Lower leg skin (tissue), 4 donors: ENCODE data around the gene TTLL1. TPM values are rescaled to one million over a fixed set of nuclear protein-coding genes. Genes with fewer than 3 reads are reported as not detected.
A peak's percentile ranks its signal among the peaks of the same experiment; 100 is the strongest.
"Not testable (repeated sequence)": the region's sequence is repeated elsewhere in the genome, so short reads cannot be mapped to it uniquely, and the experiment has no call there.

Source experiments
- DNase-seq, 2 donors: peaks; one replicate each; pipeline ENCODE4 v3.0.0-alpha.2; 2019; ENCODE audit warnings: low spot score in 2 of 2
- H3K4me3 ChIP-seq: fragments of 200-600 bp; sonication (generic); 2 replicates; pipeline ENCODE4 v1.5.1; 2017; ENCODE audit warnings: mild to moderate bottlenecking, low read depth; ENCODE audit not compliant: poor library complexity, severe bottlenecking
- POLR2A ChIP-seq, 2 donors: fragments of 450-650 bp; IDR thresholded peaks; one replicate each; pipeline ENCODE4 v1.6.1; 2016 to 2017; ENCODE audit warnings: antibody characterized with exemption in 2 of 2, mild to moderate bottlenecking in 1 of 2, moderate library complexity in 1 of 2
- WGBS, 2 donors: methylation state at CpG; one replicate each; pipeline ENCODE4 v1.1.5; 2018; 5-methylcytosine and 5-hydroxymethylcytosine counted together
- intact Hi-C: fragments of 100-400 bp; cut with DNase I; formaldehyde crosslinking; loops from one replicate; pipeline ENCODE4 v1.15.0; 2023; ENCODE audit warnings: low total_unique reads
- total RNA-seq, 4 donors: library from RNA; depleted of rRNA; stranded (reverse); fragments of >200 nt; gene quantifications; one replicate each; pipeline ENCODE4 v1.1.0, GENCODE V29; 2016
- TF ChIP-seq, protein P1 (sequence below), 3 donors: fragments of 450-650 bp; IDR thresholded peaks; one replicate each; pipeline ENCODE4 v1.5.1; 2016; ENCODE audit warnings: antibody characterized with exemption in 3 of 3, mild to moderate bottlenecking in 3 of 3, moderate library complexity in 2 of 3

The TTLL1 gene
- total RNA-seq, 4 donors from 2014 or later = 1.9 to 7.9 (median 5.4) TPM

DNA sequence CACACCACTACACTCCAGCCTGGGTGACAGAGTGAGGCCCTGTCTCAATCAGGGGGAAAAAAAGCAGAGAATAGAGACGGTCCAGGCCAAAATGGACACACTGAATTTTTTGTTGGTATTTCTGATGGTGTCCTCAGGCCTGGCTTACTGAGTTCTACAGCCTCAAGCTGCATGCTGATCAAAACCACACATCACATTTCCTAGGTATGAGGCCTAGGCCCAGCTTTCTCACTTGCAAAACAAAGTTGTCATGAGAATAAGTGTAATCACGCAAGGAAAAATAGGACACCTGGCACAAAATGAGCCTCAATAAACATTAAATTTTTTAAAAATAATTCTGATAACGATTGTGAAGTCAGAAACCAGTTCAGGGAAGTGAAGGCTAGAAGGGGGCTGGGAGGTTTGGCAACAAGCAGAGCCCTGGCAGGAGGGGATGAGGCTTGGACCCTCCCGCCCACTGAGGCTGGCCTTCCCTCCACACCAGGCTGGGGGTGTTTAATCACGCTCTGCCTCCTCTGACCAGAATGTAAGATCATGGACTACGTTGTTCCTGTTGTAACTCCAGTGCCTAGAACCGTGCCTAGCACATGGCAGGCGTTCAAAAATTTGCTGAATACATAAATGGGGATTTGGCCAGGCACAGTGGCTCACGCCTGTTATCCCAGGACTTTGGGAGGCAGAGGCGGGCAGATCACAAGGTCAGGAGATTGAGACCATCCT lies 92.4 kb downstream of the TTLL1 start:
- intact Hi-C loops = no loop called here
- WGBS, 2 donors = 58 to 69% methylated on average over 10 of the region's 10 CpGs
- no peak for DNase-seq
- TF ChIP-seq, protein P1, sequence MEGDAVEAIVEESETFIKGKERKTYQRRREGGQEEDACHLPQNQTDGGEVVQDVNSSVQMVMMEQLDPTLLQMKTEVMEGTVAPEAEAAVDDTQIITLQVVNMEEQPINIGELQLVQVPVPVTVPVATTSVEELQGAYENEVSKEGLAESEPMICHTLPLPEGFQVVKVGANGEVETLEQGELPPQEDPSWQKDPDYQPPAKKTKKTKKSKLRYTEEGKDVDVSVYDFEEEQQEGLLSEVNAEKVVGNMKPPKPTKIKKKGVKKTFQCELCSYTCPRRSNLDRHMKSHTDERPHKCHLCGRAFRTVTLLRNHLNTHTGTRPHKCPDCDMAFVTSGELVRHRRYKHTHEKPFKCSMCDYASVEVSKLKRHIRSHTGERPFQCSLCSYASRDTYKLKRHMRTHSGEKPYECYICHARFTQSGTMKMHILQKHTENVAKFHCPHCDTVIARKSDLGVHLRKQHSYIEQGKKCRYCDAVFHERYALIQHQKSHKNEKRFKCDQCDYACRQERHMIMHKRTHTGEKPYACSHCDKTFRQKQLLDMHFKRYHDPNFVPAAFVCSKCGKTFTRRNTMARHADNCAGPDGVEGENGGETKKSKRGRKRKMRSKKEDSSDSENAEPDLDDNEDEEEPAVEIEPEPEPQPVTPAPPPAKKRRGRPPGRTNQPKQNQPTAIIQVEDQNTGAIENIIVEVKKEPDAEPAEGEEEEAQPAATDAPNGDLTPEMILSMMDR (IDR thresholded peaks at IDR 0.05) = no peak
- no peak for TF ChIP-seq POLR2A (IDR thresholded peaks at IDR 0.05)
- no peak overlapping the region for H3K4me3 ChIP-seq

DNA sequence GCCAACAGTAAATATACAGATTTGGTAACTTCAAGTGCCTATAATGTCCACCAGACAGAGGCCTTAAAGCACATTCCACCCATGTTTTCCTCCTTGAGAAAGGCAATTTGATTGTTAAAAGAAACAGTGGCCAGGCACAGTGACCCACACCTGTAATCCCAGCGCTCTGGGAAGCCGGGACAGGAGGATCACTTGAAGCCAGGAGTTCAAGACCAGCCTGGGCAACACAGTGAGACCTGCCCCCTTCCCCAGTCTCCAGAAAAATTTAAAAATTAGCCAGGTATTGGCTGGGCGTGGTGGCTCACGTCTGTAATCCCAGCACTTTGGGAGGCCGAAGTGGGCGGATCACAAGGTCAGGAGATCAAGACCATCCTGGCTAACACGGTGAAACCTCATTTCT lies 93.5 kb downstream of the TTLL1 start:
- H3K4me3 ChIP-seq, intact Hi-C loops, DNase-seq: not testable (repeated sequence)
- 75 to 76% methylated on average over 7 of the region's 7 CpGs for WGBS, 2 donors

DNA sequence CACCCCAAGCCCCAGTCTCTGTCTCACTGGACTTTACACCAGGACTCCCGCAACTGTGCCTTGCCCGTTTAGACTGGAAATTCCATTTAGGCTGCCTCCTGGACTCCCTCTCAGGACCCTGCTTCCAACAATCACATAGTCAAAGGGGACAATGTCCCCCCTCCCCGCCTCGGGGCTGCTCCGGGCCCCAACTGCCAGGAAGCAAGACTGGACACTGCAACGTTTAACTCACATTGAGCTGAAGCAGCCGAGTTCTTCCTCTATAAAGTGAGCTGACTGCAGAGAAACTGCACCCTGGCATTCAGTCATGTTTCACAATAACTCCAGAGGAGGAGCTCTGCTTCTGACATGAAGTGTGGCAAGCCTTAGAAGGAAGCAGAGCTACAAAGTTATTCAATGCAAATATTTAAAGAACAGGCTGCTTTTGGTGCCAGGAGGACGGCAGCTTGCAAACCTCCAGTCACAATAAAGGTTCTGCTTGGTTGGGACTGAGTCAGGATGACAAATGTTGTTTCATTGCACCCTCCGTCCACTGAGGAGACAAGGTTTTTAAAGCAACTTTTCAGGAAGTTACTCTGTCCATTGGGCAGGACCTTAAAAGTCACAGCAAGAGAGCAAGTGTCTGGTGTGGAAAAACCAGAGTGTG lies 94.2 kb downstream of the TTLL1 start:
- 13 to 14% methylated on average over 9 of the region's 9 CpGs for WGBS, 2 donors
- DNase-seq = peak in 1 of 2 donors; percentile 76
- no peak overlapping the region for H3K4me3 ChIP-seq
- intact Hi-C loops = no loop called here
- TF ChIP-seq, protein P1 (IDR thresholded peaks at IDR 0.05) = no peak

DNA sequence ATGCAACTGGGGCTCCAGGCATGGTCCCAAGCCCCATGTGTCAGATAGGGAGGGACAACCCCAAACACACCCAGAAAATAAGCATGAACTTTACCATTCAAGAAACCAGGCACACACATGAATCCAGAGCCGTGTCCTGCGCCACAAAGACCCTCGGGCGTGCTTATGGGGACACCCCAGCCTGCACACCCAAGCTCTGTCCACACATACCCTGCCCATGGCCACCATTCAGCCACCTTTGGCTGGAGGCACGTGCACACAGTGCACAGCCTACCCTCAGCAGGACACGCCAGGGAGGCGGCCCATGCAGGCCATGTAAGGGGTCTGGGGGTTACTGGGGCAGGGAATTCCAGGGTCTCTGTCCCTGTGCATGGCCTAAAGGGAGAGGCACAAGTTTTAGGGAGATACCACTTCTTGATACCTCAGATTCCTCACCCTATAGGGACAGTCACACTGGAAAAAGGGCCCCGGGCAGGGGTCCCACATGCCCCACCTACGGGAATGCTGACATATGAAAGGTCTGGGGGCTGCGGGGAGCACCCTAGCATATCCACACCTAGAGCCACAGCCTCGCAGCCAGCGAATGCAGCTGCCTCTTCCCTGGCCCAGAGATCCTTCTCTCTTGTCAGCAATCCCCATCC lies 94.8 kb downstream of the TTLL1 start:
- TF ChIP-seq, protein P1 (IDR thresholded peaks at IDR 0.05) = no peak
- no peak for TF ChIP-seq POLR2A (IDR thresholded peaks at IDR 0.05)
- 86 to 87% methylated on average over 11 to 12 of the region's 12 CpGs for WGBS, 2 donors
- no peak overlapping the region for H3K4me3 ChIP-seq
- intact Hi-C loops = no loop called here
- no peak for DNase-seq

DNA sequence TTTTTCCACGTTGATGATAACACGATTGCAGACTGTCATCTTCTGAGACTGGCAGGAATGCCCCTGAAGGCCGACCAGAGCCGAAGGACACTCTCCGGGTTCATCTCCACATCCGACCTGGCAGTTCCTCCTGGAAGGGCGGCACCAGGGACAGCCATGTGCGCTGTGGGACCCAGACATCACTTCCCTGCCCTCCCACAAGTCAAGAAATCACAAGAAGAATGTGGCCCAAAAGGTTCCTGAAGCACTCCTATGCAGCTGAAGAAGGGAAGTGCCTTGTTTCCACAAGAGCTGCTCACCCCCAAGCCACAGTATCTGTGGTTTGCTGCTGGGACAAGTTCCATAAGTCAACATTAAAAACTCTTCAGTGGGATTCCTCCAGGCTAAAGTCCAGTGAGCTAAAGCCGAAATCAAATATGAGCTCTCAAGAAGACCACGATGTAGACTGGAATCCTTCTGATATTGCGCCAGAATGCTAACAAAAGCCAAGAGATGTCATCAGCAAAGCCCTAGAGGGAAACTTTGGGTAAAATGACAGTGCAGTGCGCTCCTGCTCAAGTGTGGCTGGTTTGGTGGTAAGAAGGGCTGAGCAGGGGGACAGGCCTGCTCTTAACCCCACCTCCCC lies 95.4 kb downstream of the TTLL1 start:
- intact Hi-C loops = no loop called here
- TF ChIP-seq POLR2A (IDR thresholded peaks at IDR 0.05) = no peak
- TF ChIP-seq, protein P1 (IDR thresholded peaks at IDR 0.05) = no peak
- 57 to 63% methylated on average over 12 of the region's 12 CpGs for WGBS, 2 donors
- DNase-seq = no peak
- H3K4me3 ChIP-seq = no peak overlapping the region

DNA sequence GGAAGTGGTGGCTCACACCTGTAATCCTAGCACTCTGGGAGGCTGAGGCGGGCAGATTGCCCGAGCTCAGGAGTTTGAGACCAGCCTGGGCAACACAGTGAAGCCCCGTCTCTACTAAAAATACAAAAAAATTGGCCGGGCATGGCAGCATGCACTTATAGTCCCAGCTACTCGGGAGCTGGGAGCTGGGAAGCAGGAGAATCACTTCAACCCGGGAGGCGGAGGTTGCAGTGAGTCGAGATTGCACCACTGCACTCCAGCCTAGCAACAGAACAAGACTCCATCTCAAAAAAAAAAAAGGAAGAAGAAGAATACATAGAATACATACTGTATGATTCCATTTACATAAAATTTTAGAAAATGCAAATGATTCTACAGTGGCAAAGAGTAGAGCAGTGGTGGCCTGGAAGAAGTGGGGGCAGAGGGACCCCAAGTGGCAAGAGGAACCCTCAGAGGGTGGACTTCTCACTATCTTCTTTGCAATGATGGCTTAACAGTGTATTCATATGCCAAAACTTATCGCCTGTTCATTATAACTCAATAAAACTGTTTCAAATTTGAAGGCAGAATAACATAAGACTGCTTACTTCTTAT lies 96.2 kb downstream of the TTLL1 start:
- intact Hi-C loops = no loop called here
- 70 to 75% methylated on average over 9 of the region's 9 CpGs for WGBS, 2 donors
- TF ChIP-seq, protein P1 (IDR thresholded peaks at IDR 0.05) = no peak
- no peak for TF ChIP-seq POLR2A (IDR thresholded peaks at IDR 0.05)
- no peak overlapping the region for H3K4me3 ChIP-seq
- no peak for DNase-seq
